ENCODE results near the gene KRTAP5-2.

DNA sequence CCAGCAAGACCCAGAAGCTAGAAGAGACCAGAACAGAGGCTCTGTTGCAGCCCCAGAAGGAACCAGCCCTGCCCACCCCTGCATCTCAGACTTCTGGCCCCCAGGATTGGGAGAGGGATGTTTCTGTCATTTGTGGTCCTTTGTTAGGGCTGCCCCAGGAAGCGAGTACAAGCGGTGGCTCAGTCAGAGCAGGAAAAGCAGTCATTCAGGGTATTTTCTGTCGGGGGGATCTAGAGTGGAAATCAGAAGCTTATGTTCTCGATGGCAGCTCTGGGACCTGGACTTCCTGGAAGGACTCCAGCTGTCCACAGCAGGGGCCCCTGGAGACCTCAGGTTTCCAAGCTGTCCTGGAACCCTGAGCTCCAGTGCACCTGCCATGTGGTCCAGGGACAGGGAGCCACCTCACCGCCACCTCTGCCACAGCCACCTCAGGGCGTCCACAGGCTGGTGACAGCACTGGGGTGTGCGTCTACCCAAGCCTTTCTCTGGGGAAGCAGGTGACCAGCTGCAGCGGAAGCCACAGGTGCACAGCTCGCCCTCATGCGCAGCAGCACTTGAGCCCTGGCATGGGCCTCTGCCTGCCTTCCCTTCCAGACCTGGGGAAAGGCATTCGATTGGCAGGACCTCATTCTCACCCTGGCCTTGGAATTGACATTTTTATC lies 34.1 kb upstream of the KRTAP5-2 start:
- TF ChIP-seq POLR2A (IDR thresholded peaks at IDR 0.05): peak in 2 of 3 donors; percentile 26 to 49
- TF ChIP-seq, protein P1, sequence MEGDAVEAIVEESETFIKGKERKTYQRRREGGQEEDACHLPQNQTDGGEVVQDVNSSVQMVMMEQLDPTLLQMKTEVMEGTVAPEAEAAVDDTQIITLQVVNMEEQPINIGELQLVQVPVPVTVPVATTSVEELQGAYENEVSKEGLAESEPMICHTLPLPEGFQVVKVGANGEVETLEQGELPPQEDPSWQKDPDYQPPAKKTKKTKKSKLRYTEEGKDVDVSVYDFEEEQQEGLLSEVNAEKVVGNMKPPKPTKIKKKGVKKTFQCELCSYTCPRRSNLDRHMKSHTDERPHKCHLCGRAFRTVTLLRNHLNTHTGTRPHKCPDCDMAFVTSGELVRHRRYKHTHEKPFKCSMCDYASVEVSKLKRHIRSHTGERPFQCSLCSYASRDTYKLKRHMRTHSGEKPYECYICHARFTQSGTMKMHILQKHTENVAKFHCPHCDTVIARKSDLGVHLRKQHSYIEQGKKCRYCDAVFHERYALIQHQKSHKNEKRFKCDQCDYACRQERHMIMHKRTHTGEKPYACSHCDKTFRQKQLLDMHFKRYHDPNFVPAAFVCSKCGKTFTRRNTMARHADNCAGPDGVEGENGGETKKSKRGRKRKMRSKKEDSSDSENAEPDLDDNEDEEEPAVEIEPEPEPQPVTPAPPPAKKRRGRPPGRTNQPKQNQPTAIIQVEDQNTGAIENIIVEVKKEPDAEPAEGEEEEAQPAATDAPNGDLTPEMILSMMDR (IDR thresholded peaks at IDR 0.05): no peak
